Liver (tissue), 9 donors: ENCODE measurements around the gene CLCN4. TPM values are rescaled to one million over a fixed set of nuclear protein-coding genes. Genes with fewer than 3 reads are reported as not detected.

Source experiments
- DNase-seq: peaks from one replicate; pipeline ENCODE4 v3.0.0-alpha.2; 2017; ENCODE audit warnings: low spot score
- H3K27ac ChIP-seq, 2 donors: one replicate each; pipeline ENCODE4 v1.7.0; 2013; ENCODE audit warnings: inconsistent platforms in 2 of 2, low read length in 2 of 2, control low read depth in 1 of 2, low read depth in 1 of 2, mild to moderate bottlenecking in 1 of 2
- H3K27me3 ChIP-seq, 4 donors: one replicate each; pipeline versions ENCODE4 v1.6.1 to v1.7.0; 2013; ENCODE audit warnings: low read length in 3 of 4, inconsistent platforms in 1 of 4, mild to moderate bottlenecking in 1 of 4, moderate library complexity in 1 of 4; ENCODE audit not compliant: control insufficient read depth in 4 of 4, insufficient read depth in 4 of 4
- H3K36me3 ChIP-seq, 4 donors: one replicate each; pipeline versions ENCODE4 v1.6.1 to v1.7.0; 2013; ENCODE audit warnings: low read length in 3 of 4, mild to moderate bottlenecking in 3 of 4, low read depth in 1 of 4, moderate library complexity in 1 of 4; ENCODE audit not compliant: control insufficient read depth in 4 of 4, insufficient read depth in 3 of 4
- H3K4me1 ChIP-seq, 4 donors: one replicate each; pipeline versions ENCODE4 v1.6.1 to v1.7.0; 2013; ENCODE audit warnings: low read length in 3 of 4, mild to moderate bottlenecking in 3 of 4, moderate library complexity in 1 of 4; ENCODE audit not compliant: control insufficient read depth in 4 of 4, insufficient read depth in 4 of 4
- H3K4me3 ChIP-seq, 3 donors: one replicate each; pipeline versions ENCODE4 v1.6.1 to v1.7.0; 2013; ENCODE audit warnings: low read length in 3 of 3, control low read depth in 1 of 3, low read depth in 1 of 3, mild to moderate bottlenecking in 1 of 3
- H3K9ac ChIP-seq, 2 donors: one replicate each; pipeline ENCODE4 v1.7.0; 2013; ENCODE audit warnings: low read length in 2 of 2, mild to moderate bottlenecking in 2 of 2, moderate library complexity in 2 of 2, control low read depth in 1 of 2, low read depth in 1 of 2
- H3K9me3 ChIP-seq, 4 donors: one replicate each; pipeline versions ENCODE4 v1.6.1 to v1.7.0; 2013; ENCODE audit warnings: low read length in 3 of 4; ENCODE audit not compliant: control insufficient read depth in 4 of 4
- EGR1 ChIP-seq, 2 donors: IDR thresholded peaks; 2 replicates each; pipeline ENCODE4 v1.6.1; 2016 to 2018; ENCODE audit warnings: antibody characterized with exemption in 2 of 2, low read depth in 2 of 2
- FOXA1 ChIP-seq: IDR thresholded peaks from 2 replicates; pipeline ENCODE4 v1.6.1; 2016; ENCODE audit warnings: antibody characterized with exemption
- FOXA2 ChIP-seq: IDR thresholded peaks from 2 replicates; pipeline ENCODE4 v1.6.1; 2016; ENCODE audit warnings: antibody characterized with exemption
- GABPA ChIP-seq, 2 donors: IDR thresholded peaks in 1 of 2; conservative IDR thresholded peaks in 1 of 2; 2 replicates each; pipeline ENCODE4 v1.6.1; 2016; ENCODE audit warnings: antibody characterized with exemption in 2 of 2, mild to moderate bottlenecking in 1 of 2, moderate library complexity in 1 of 2
- HNF4A ChIP-seq, 2 donors: conservative IDR thresholded peaks; 2 replicates each; pipeline ENCODE4 v1.6.1; 2016; ENCODE audit warnings: antibody characterized with exemption in 2 of 2, mild to moderate bottlenecking in 2 of 2
- HNF4G ChIP-seq: IDR thresholded peaks from 2 replicates; pipeline ENCODE4 v1.6.1; 2016; ENCODE audit warnings: antibody characterized with exemption
- JUND ChIP-seq, 2 donors: IDR thresholded peaks; 2 replicates each; pipeline ENCODE4 v1.6.1; 2016; ENCODE audit warnings: antibody characterized with exemption in 2 of 2
- MAX ChIP-seq: IDR thresholded peaks from 2 replicates; pipeline ENCODE4 v1.6.1; 2016; ENCODE audit warnings: antibody characterized with exemption
- NR2F2 ChIP-seq: IDR thresholded peaks from 2 replicates; pipeline ENCODE4 v1.6.1; 2016; ENCODE audit warnings: antibody characterized with exemption
- RAD21 ChIP-seq, 2 donors: IDR thresholded peaks; 2 replicates each; pipeline ENCODE4 v1.6.1; 2016; ENCODE audit warnings: antibody characterized with exemption in 2 of 2, mild to moderate bottlenecking in 2 of 2
- REST ChIP-seq: IDR thresholded peaks from 2 replicates; pipeline ENCODE4 v1.6.1; 2016; ENCODE audit warnings: antibody characterized with exemption, mild to moderate bottlenecking
- RXRA ChIP-seq, 2 donors: IDR thresholded peaks; 2 replicates each; pipeline ENCODE4 v1.6.1; 2017 to 2018; ENCODE audit warnings: antibody characterized with exemption in 2 of 2, mild to moderate bottlenecking in 1 of 2
- SP1 ChIP-seq: IDR thresholded peaks from 2 replicates; pipeline ENCODE4 v1.6.1; 2018; ENCODE audit warnings: antibody characterized with exemption, mild to moderate bottlenecking
- TAF1 ChIP-seq: conservative IDR thresholded peaks from 2 replicates; pipeline ENCODE4 v1.6.1; 2016; ENCODE audit warnings: antibody characterized with exemption, mild to moderate bottlenecking
- YY1 ChIP-seq: IDR thresholded peaks from 2 replicates; pipeline ENCODE4 v1.6.1; 2016; ENCODE audit warnings: antibody characterized with exemption, mild to moderate bottlenecking
- ZBTB33 ChIP-seq: IDR thresholded peaks from 2 replicates; pipeline ENCODE4 v1.6.1; 2016; ENCODE audit warnings: antibody characterized with exemption
- WGBS: extraction: QIAGEN DNeasy Blood & Tissue Kit; methylation state at CpG from one replicate; pipeline ENCODE4 v1.1.7; 2013; 5-methylcytosine and 5-hydroxymethylcytosine counted together
- polyA plus RNA-seq, 2 donors: library from polyadenylated mRNA; stranded (reverse) in 1 of 2; unstranded in 1 of 2; fragments of 200-250 nt in 1 of 2; fragments of >200 nt in 1 of 2; fragmentation: Nextera tagmentation in 1 of 2; extraction: Ambion mirVana in 1 of 2; gene quantifications; one replicate each; pipeline versions ENCODE4 v1.2.1 to v1.2.3, GENCODE V29; 2013 to 2015
- total RNA-seq, 2 donors: library from RNA; depleted of rRNA; stranded (reverse); fragments of >200 nt; gene quantifications; one replicate each; pipeline ENCODE4 v1.2.3, GENCODE V29; 2014
- TF ChIP-seq, protein P1 (sequence below): IDR thresholded peaks from 2 replicates; pipeline ENCODE4 v1.6.1; 2016; ENCODE audit warnings: antibody characterized with exemption
- TF ChIP-seq, protein P2 (sequence below): fragments of 150-350 bp; IDR thresholded peaks from 2 replicates; pipeline ENCODE4 v1.5.1; 2017; ENCODE audit warnings: improper control_type of control experiment, low read depth, low read length; ENCODE audit not compliant: missing input control
- donor health status: healthy.
- donor health status: healthy.
- donor health status: healthy.
- donor health status: healthy.
- donor health status: healthy.

CLCN4 gene
- total and polyA plus RNA-seq, 4 donors: 1.5 to 10.9 (median 4.0) TPM

GRCh38 chrX:10230222-10230621 is 73.4 kb downstream of the CLCN4 start:
- TF ChIP-seq GABPA (IDR thresholded peaks at IDR 0.05 in 1 of 2, conservative IDR thresholded peaks at IDR 0.05 in 1 of 2) (no peak), ZBTB33 (no peak), EGR1 (IDR thresholded peaks at IDR 0.05; ENCODE audit: low read depth in 2 of 2) (no peak), YY1 (no peak), REST (no peak), TAF1 (no peak), RXRA (IDR thresholded peaks at IDR 0.05) (no peak), NR2F2 (no peak), RAD21 (IDR thresholded peaks at IDR 0.05) (no peak), HNF4G (no peak), JUND (IDR thresholded peaks at IDR 0.05) (no peak), SP1 (no peak), MAX (no peak), FOXA1 (no peak), FOXA2 (no peak), HNF4A (conservative IDR thresholded peaks at IDR 0.05) (no peak)
- TF ChIP-seq, protein P1, sequence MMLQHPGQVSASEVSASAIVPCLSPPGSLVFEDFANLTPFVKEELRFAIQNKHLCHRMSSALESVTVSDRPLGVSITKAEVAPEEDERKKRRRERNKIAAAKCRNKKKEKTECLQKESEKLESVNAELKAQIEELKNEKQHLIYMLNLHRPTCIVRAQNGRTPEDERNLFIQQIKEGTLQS: no peak
- TF ChIP-seq, protein P2, sequence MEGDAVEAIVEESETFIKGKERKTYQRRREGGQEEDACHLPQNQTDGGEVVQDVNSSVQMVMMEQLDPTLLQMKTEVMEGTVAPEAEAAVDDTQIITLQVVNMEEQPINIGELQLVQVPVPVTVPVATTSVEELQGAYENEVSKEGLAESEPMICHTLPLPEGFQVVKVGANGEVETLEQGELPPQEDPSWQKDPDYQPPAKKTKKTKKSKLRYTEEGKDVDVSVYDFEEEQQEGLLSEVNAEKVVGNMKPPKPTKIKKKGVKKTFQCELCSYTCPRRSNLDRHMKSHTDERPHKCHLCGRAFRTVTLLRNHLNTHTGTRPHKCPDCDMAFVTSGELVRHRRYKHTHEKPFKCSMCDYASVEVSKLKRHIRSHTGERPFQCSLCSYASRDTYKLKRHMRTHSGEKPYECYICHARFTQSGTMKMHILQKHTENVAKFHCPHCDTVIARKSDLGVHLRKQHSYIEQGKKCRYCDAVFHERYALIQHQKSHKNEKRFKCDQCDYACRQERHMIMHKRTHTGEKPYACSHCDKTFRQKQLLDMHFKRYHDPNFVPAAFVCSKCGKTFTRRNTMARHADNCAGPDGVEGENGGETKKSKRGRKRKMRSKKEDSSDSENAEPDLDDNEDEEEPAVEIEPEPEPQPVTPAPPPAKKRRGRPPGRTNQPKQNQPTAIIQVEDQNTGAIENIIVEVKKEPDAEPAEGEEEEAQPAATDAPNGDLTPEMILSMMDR: no peak
- no peak for DNase-seq
- H3K4me3 ChIP-seq: no peak overlapping the region
- 92% methylated on average over 4 of the region's 4 CpGs for WGBS
- no peaks in the 10 kb centered on the region for H3K4me1 ChIP-seq
- H3K27me3 ChIP-seq: no peaks in the 10 kb centered on the region
- H3K36me3 ChIP-seq: peaks cover 0 to 4% (median 0%) of the 10 kb centered on the region in 4 donors
- H3K27ac ChIP-seq: no peak overlapping the region
- no peaks in the 10 kb centered on the region for H3K9me3 ChIP-seq
- no peak overlapping the region for H3K9ac ChIP-seq
